ENCODE data around the gene GAS6.

Gene GAS6

DNA sequence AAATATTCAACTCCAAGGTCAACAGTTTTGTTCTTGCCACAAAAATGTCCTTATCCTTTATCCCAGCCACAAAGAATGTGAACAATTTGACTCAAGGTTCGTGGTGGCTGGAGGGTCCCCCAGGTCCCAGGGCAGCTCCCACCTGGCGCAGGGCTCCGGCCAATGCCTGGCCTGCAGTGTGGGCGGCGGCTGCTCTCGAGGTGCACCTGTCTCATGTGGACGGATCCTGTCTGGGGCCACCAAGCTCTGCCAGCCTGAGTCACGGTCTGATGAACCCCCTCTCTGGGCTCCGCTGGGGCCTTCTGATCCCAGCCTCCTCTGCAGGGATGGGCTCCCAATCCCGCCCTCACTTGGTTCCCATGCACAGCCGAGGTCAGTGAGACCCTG is 49.4 kb downstream of the GAS6 start:
- in situ Hi-C loops (cut with MboI; ENCODE audit: low pct_unique_long_range_greater_than_20kb, low sequenced_read_pairs, unreplicated experiment) = no loop called here
- no peak for TF ChIP-seq CTCF (IDR thresholded peaks at IDR 0.05; ENCODE audit: extremely low read depth, insufficient read depth, missing control alignments)
- no peak for DNase-seq (ENCODE audit: low spot score)

DNA sequence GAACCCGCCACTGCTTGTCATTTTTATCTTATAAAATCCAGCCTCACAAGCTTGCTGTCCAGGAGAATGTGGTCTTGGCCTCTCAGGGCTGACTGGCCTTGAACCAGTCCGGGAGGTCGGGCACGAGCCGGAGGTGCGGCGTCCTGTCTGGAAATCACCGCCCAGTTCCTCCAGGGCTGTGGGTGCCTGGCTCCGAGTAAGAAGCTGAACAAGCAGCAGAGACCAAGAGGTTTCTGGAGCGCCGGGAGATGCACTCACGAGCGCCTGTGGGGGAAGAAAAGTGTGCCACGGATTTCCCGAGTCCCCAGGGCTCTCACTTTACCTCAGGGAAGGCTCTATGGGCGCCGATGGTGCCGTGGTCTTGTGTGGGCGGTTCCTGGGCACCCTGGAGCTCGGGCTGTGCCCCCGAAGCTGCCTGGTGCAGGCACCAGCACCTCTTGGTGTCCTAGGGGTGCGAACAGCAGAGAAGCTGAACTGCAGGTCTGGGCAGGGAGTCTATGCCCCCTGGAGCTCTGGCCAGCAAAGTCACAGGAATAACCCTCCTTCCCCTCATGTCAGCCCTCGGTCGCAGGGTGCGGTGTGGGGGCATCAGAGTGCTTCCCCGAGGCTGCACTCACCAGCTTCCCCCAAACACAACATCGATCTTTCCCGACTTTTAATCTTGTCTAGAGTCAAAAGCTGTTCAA is 50.0 kb downstream of the GAS6 start:
- no peak for DNase-seq (ENCODE audit: low spot score)
- no peak for TF ChIP-seq CTCF (IDR thresholded peaks at IDR 0.05; ENCODE audit: extremely low read depth, insufficient read depth, missing control alignments)
- in situ Hi-C loops (cut with MboI; ENCODE audit: low pct_unique_long_range_greater_than_20kb, low sequenced_read_pairs, unreplicated experiment) = no loop called here

GRCh38 chr13:113813070-113813748 is 50.7 kb downstream of the GAS6 start:
- no peak for TF ChIP-seq CTCF (IDR thresholded peaks at IDR 0.05; ENCODE audit: extremely low read depth, insufficient read depth, missing control alignments)
- in situ Hi-C loops (cut with MboI; ENCODE audit: low pct_unique_long_range_greater_than_20kb, low sequenced_read_pairs, unreplicated experiment) = no loop called here
- no peak for DNase-seq (ENCODE audit: low spot score)

DNA sequence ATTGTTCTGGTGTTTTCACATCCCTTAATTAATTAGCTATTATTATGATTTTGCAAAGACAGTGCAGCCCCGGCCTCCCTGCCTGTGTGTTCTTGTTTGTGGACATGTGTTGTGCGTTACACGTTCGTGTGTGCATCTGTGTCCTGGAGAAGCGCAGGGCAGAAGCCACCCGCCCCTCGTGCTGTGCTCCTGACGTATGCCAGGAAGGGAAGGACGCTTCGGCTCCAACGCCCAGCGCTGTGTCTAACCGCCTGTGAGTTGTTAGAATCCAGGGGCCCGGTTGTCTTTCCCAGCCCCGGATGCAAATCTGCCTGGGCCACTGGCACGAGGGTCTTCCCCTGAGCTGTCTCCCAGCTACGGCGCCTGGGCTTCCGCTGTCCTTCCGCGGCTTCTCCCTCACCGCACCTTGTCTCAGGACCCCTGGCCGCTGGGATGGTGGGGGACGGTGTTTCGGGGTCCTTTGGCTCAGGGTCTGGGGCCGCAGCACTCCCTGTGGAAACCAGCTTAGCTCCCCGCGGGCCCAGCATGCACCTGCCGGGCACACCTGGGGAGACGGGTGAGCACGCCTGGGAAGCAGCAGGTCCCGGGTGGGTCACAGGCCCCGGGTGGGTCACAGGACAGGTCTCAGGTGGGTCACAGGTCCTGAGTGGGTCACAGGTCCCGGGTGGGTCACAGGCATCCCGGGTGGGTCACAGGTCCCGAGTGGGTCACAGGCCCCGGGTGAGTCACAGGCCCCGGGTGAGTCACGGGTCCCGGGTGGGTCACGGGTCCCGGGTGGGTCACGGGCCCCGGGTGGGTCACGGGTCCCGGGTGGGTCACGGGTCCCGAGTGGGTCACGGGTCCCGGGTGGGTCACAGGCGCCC is 51.5 kb downstream of the GAS6 start:
- in situ Hi-C loops (cut with MboI; ENCODE audit: low pct_unique_long_range_greater_than_20kb, low sequenced_read_pairs, unreplicated experiment) = no loop called here
- no peak for TF ChIP-seq CTCF (IDR thresholded peaks at IDR 0.05; ENCODE audit: extremely low read depth, insufficient read depth, missing control alignments)
- DNase-seq (ENCODE audit: low spot score) = no peak

DNA sequence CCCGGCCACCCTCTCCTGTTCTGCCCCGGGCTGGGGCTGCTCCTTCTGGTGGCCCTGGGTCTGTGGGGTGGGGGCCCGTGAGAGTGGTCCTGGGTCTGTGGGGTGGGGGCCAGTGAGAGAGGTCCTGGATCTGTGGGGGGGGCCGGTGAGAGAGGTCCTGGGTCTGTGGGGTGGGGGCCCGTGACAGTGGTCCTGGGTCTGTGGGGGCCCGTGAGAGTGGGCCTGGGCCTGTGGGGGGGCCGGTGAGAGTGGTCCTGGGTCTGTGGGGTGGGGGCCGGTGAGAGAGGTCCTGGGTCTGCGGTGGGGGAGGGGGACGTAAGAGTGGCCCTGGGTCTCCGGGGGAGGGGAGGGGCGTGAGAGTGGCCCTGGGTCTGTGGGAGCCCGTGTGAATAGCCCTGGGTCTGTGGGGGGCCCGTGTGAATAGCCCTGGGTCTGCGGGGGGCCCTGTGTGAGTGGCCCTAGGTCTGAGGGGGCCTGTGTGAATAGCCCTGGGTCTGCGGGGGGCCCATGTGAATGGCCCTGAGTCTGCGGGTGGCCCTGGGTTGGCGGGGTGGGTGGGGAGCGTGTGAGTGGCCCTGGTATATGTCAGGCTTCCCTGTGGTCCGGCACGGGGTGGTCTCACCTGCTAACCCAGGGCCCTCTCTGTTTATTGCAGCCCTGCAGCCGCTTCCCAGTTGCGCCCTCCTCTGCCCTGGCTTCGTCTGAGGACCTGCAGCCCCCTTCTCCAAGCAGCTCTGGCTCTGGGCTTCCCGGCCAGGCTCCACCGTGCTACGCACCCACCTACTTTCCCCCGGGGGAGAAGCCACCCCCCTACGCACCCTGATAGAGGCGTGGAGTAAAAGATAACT is 52.6 kb downstream of the GAS6 start:
- DNase-seq (ENCODE audit: low spot score) = no peak
- in situ Hi-C loops (cut with MboI; ENCODE audit: low pct_unique_long_range_greater_than_20kb, low sequenced_read_pairs, unreplicated experiment) = no loop called here
- no peak for TF ChIP-seq CTCF (IDR thresholded peaks at IDR 0.05; ENCODE audit: extremely low read depth, insufficient read depth, missing control alignments)

- in situ Hi-C loops (cut with MboI; ENCODE audit: low pct_unique_long_range_greater_than_20kb, low sequenced_read_pairs, unreplicated experiment) = no loop called here
- no peak for DNase-seq (ENCODE audit: low spot score)
- TF ChIP-seq CTCF (IDR thresholded peaks at IDR 0.05; ENCODE audit: extremely low read depth, insufficient read depth, missing control alignments) = no peak
Measured at GRCh38 chr13:113810640-113811039, 53.2 kb downstream of the GAS6 start.

Data from GM13977 (cell line).